DND-41 (cell line): ENCODE measurements around the gene TMEM35A.

Experiments used
- EZH2 ChIP-seq: IDR thresholded peaks from 3 replicates; pipeline ENCODE4 v1.6.1; 2012; ENCODE audit warnings: borderline replicate concordance, low read depth, mild to moderate bottlenecking, moderate library complexity, low read length, inconsistent platforms; ENCODE audit not compliant: severe bottlenecking
- TF ChIP-seq, protein P1 (sequence below): IDR thresholded peaks from 2 replicates; pipeline ENCODE4 v1.5.1; 2012; ENCODE audit warnings: borderline replicate concordance, low read length, moderate library complexity, mild to moderate bottlenecking; ENCODE audit not compliant: poor library complexity, severe bottlenecking; ENCODE audit errors: extremely low read depth

DNA sequence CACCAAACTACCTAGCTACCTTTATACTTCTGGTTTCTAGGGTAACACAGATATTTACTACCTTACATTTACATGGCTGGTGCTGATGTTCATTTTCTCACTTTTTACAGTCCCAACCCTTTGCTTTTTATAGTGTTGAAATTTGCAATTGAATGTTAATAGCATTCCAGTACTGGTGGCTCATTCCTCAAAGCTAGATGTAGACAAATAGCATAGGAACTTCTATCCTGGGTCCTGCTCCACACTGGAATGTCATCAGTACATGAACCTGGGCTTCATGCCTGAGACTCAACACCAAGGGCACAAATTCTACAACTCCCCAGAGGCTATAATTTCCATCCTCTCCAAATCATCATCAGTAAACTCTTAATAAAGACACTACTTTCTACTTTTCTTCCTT lies 16.5 kb upstream of the TMEM35A start:
- TF ChIP-seq, protein P1, sequence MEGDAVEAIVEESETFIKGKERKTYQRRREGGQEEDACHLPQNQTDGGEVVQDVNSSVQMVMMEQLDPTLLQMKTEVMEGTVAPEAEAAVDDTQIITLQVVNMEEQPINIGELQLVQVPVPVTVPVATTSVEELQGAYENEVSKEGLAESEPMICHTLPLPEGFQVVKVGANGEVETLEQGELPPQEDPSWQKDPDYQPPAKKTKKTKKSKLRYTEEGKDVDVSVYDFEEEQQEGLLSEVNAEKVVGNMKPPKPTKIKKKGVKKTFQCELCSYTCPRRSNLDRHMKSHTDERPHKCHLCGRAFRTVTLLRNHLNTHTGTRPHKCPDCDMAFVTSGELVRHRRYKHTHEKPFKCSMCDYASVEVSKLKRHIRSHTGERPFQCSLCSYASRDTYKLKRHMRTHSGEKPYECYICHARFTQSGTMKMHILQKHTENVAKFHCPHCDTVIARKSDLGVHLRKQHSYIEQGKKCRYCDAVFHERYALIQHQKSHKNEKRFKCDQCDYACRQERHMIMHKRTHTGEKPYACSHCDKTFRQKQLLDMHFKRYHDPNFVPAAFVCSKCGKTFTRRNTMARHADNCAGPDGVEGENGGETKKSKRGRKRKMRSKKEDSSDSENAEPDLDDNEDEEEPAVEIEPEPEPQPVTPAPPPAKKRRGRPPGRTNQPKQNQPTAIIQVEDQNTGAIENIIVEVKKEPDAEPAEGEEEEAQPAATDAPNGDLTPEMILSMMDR = no peak
- no peak for TF ChIP-seq EZH2
